ENCODE data around the gene TLE4.

The TLE4 gene

DNA sequence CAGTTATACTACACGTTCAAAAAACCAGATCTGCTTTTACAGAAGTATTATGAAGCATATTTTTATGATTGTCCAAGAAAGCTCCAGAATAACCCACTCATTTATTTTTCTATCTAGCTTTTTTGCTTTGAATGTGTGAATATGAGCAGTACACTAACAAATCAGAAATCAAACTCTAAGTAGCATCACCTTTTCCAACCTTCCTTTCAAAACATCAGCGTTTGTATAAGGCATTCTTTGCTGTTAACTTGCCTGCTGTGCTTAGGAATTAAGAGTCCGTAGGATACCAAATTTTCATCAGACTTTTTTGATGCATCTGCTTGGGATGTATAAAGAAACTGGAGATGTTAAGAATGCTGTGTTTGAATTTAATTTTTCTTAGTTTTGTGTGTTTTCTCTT lies 3.8 kb downstream of the TLE4 start:
- no peak for DNase-seq (ENCODE audit: low read depth, low spot score)
- in situ Hi-C loops (cut with HindIII; ENCODE audit: low sequenced_read_pairs) = no loop called here
- TF ChIP-seq, protein P1, sequence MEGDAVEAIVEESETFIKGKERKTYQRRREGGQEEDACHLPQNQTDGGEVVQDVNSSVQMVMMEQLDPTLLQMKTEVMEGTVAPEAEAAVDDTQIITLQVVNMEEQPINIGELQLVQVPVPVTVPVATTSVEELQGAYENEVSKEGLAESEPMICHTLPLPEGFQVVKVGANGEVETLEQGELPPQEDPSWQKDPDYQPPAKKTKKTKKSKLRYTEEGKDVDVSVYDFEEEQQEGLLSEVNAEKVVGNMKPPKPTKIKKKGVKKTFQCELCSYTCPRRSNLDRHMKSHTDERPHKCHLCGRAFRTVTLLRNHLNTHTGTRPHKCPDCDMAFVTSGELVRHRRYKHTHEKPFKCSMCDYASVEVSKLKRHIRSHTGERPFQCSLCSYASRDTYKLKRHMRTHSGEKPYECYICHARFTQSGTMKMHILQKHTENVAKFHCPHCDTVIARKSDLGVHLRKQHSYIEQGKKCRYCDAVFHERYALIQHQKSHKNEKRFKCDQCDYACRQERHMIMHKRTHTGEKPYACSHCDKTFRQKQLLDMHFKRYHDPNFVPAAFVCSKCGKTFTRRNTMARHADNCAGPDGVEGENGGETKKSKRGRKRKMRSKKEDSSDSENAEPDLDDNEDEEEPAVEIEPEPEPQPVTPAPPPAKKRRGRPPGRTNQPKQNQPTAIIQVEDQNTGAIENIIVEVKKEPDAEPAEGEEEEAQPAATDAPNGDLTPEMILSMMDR (IDR thresholded peaks at IDR 0.05; ENCODE audit: low read depth, low read length) = no peak
- H3K4me3 ChIP-seq (ENCODE audit: low read depth, low read length) = peak overlapping the region; percentile 23

DNA sequence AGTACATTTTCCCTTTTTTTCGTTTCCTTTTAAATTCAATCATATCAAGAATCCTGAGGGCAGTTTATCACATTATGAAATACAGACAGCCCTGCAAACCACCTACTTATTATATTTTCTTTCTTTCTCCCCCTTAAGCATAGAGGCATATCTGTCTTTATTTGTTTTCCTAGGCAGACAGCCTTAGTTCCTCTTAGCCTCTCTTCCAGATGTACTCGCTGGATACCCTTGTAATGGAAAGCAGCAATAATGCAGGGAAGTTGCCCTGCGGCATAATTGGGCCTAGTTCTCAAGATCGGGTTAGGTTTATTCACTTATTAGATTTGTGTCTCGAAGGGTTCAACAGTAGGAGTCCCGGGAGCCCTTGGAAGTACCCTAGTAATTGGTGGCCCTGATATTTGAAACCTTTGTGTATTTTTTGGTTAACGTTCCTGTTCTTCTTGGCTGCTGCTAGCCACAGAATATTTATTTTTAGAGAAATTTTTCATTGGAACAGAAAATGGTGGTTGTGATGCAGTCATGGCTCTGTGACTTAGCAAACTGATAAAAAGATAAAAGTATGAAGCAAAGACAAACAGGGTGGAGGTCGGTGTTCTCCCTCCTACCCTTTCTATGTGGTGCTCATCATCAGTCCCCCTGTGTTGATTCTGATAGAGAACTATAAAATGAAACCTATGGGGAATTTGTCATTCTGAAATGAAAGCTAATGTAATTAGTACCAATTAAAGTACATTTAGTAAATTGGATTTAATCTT lies 6.4 kb downstream of the TLE4 start:
- TF ChIP-seq, protein P1 (IDR thresholded peaks at IDR 0.05; ENCODE audit: low read depth, low read length) = no peak
- H3K4me3 ChIP-seq (ENCODE audit: low read depth, low read length) = no peak overlapping the region
- in situ Hi-C loops (cut with HindIII; ENCODE audit: low sequenced_read_pairs) = no loop called here
- peak; percentile 46 for DNase-seq (ENCODE audit: low read depth, low spot score)

DNA sequence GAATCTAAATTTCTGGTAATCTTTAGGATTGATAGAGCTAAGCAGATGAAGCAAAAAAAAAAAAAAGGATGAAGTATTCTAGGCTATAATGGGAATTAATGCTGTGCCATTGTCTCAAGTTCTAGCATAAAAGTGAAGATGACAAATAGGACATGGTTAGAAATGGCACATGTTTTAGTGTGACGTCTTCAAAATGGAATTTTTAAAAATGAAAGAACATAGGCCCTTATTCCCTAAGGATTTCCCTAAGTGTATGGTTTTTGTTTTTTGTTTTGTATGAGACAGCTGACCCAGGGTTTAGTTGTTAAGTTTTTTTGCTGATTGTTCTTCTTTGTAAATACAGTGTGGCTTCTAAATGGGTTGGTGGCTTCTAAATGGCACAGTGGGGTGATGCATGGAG lies 7.1 kb downstream of the TLE4 start:
- TF ChIP-seq, protein P1 (IDR thresholded peaks at IDR 0.05; ENCODE audit: low read depth, low read length) = no peak
- in situ Hi-C loops (cut with HindIII; ENCODE audit: low sequenced_read_pairs) = no loop called here
- DNase-seq (ENCODE audit: low read depth, low spot score) = no peak
- H3K4me3 ChIP-seq (ENCODE audit: low read depth, low read length) = no peak overlapping the region

DNA sequence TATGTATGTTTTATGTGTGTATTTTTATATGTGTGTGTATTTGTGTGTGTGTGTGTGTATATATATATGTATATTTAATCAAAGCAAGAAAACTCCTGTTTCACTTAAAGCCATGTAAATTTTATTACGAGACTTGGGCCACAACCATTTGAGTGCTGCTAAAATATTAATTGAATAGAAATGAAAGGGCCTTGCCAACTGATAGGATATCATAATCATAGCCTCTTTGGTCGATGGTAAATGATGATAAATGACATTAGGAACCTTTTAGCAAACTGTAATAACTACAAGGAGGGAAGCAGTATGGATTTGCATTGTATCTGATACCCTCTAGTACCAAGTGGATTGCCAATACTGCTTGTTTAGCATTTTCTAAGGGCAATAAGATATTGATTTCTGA lies 7.9 kb downstream of the TLE4 start:
- no peak for DNase-seq (ENCODE audit: low read depth, low spot score)
- in situ Hi-C loops (cut with HindIII; ENCODE audit: low sequenced_read_pairs) = no loop called here
- no peak overlapping the region for H3K4me3 ChIP-seq (ENCODE audit: low read depth, low read length)
- TF ChIP-seq, protein P1 (IDR thresholded peaks at IDR 0.05; ENCODE audit: low read depth, low read length) = no peak

DNA sequence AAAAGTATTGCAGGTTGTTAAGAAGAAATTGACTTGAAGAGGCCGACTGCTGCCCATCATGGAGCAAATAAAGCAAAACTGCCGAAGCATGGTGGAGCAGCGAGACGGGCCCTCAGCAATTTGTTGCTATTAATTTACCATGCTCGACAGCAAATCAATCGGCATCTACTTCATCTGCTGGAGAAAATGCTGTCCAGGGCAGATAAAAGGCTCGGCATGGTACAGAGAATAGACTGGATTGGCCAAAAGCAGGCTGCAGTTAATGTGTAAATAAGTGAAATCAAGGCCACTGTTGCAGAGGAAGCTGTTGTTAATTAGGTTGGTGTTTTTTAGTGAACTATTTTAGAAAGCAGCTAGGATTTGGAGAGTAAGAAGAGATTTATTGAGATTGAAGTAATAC lies 8.3 kb downstream of the TLE4 start:
- H3K4me3 ChIP-seq (ENCODE audit: low read depth, low read length) = no peak overlapping the region
- TF ChIP-seq, protein P1 (IDR thresholded peaks at IDR 0.05; ENCODE audit: low read depth, low read length) = no peak
- no peak for DNase-seq (ENCODE audit: low read depth, low spot score)
- in situ Hi-C loops (cut with HindIII; ENCODE audit: low sequenced_read_pairs) = no loop called here

DNA sequence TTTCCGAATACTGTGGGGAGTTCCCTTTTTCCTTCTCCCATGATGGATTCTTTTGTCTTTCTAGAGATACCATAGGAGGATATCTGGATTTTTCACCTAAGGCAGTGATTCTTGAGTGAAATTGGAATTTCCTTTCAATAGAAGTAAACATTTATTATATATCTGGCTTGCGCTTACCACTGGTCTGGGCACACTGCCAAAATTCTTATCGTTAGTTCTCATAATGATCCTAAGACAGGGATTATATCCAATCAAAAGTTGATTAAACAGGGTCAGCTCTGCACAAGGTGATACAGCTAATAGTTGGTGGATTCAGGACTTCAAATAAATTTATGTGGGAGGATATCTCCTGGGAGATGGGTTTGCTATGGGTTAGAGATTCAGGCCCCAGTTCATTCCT lies 9.6 kb downstream of the TLE4 start:
- H3K4me3 ChIP-seq (ENCODE audit: low read depth, low read length) = no peak overlapping the region
- DNase-seq (ENCODE audit: low read depth, low spot score) = peak; percentile 54
- in situ Hi-C loops (cut with HindIII; ENCODE audit: low sequenced_read_pairs) = no loop called here
- TF ChIP-seq, protein P1 (IDR thresholded peaks at IDR 0.05; ENCODE audit: low read depth, low read length) = no peak
